Calu3 (cell line): ENCODE data around the gene CNRIP1. TPM values are rescaled to one million over a fixed set of nuclear protein-coding genes. Genes with fewer than 3 reads are reported as not detected.

Experiments used
- BruUV-seq: library from RNA; stranded (reverse); fragments of 400-500 nt; replicated peaks from 2 replicates; lab custom pipeline; 2021; lab: Mats Ljungman, UMichigan
- CTCF ChIA-PET: fragments of 300-600 bp; sonication (Branson Sonifier 250); formaldehyde crosslinking; loops from one replicate; lab custom pipeline; 2022; ENCODE audit warnings: antibody characterized with exemption; lab: Charles Lee
- DNase-seq: peaks from one replicate; pipeline ENCODE4 v3.0.0; 2022
- H3K27ac Mint-ChIP-seq: one replicate; pipeline ENCODE4 v1.8.0; 2022; ENCODE audit warnings: mixed read lengths; ENCODE audit not compliant: unreplicated experiment
- H3K27me3 Mint-ChIP-seq: one replicate; pipeline ENCODE4 v1.8.0; 2022; ENCODE audit warnings: mixed read lengths; ENCODE audit not compliant: unreplicated experiment
- H3K36me3 Mint-ChIP-seq: one replicate; pipeline ENCODE4 v1.8.0; 2022; ENCODE audit warnings: mild to moderate bottlenecking, moderate library complexity, mixed read lengths; ENCODE audit not compliant: insufficient read depth, unreplicated experiment
- H3K4me1 Mint-ChIP-seq: one replicate; pipeline ENCODE4 v1.8.0; 2022; ENCODE audit warnings: mild to moderate bottlenecking, low read depth, mixed read lengths; ENCODE audit not compliant: unreplicated experiment
- H3K4me3 Mint-ChIP-seq: one replicate; pipeline ENCODE4 v1.8.0; 2022; ENCODE audit warnings: mild to moderate bottlenecking, low read depth, moderate library complexity, mixed read lengths; ENCODE audit not compliant: unreplicated experiment
- H3K9me3 Mint-ChIP-seq: one replicate; pipeline ENCODE4 v1.8.0; 2022; ENCODE audit warnings: low read depth, mixed read lengths; ENCODE audit not compliant: unreplicated experiment
- intact Hi-C: fragments of 100-400 bp; cut with micrococcal nuclease; formaldehyde crosslinking; loops from one replicate; pipeline ENCODE4 v1.10.0; 2022; ENCODE audit not compliant: unreplicated experiment
- total RNA-seq: library from RNA; stranded (reverse); gene quantifications from 2 replicates; pipeline ENCODE4 v1.2.3, GENCODE V29; 2022
- TF ChIP-seq, protein P1 (sequence below): fragments of 200-600 bp; IDR thresholded peaks from one replicate; pipeline ENCODE4 v1.8.0; 2022; ENCODE audit warnings: antibody characterized with exemption; ENCODE audit not compliant: unreplicated experiment

Gene CNRIP1
- total RNA-seq, 1 experiment from 2014 or later, result not detected

GRCh38 chr2:68283419-68283812 lies 36.3 kb downstream of the CNRIP1 start:
- Mint-ChIP-seq H3K27me3 (peaks cover 50% of the 10 kb centered on the region), H3K27ac (no peak overlapping the region), H3K9me3 (no peaks in the 10 kb centered on the region), H3K4me3 (no peak overlapping the region), H3K4me1 (no peaks in the 10 kb centered on the region), H3K36me3 (no peaks in the 10 kb centered on the region)
- intact Hi-C loops, result loop anchor here (10.0 kb wide), 1 partner anchor 161 kb away; no protein-coding TSS in a partner anchor
- CTCF ChIA-PET, result interaction anchor here (0.6 to 1.6 kb wide), 5 partner anchors 8 to 161 kb away, joined by 4 to 11 read pairs (median 6); no protein-coding TSS in a partner anchor
- no TSS peak for BruUV-seq
- TF ChIP-seq, protein P1, sequence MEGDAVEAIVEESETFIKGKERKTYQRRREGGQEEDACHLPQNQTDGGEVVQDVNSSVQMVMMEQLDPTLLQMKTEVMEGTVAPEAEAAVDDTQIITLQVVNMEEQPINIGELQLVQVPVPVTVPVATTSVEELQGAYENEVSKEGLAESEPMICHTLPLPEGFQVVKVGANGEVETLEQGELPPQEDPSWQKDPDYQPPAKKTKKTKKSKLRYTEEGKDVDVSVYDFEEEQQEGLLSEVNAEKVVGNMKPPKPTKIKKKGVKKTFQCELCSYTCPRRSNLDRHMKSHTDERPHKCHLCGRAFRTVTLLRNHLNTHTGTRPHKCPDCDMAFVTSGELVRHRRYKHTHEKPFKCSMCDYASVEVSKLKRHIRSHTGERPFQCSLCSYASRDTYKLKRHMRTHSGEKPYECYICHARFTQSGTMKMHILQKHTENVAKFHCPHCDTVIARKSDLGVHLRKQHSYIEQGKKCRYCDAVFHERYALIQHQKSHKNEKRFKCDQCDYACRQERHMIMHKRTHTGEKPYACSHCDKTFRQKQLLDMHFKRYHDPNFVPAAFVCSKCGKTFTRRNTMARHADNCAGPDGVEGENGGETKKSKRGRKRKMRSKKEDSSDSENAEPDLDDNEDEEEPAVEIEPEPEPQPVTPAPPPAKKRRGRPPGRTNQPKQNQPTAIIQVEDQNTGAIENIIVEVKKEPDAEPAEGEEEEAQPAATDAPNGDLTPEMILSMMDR, result no peak
- no peak for DNase-seq

GRCh38 chr2:68282811-68283418 lies 36.8 kb downstream of the CNRIP1 start:
- CTCF ChIA-PET, result interaction anchor here (1.0 to 1.6 kb wide), 5 partner anchors 9 to 161 kb away, joined by 3 to 11 read pairs (median 6); no protein-coding TSS in a partner anchor
- Mint-ChIP-seq H3K27me3 (peaks cover 45% of the 10 kb centered on the region), H3K4me3 (no peak overlapping the region), H3K36me3 (no peaks in the 10 kb centered on the region), H3K9me3 (no peaks in the 10 kb centered on the region), H3K4me1 (no peaks in the 10 kb centered on the region), H3K27ac (no peak overlapping the region)
- peak; percentile 16 for DNase-seq
- TF ChIP-seq, protein P1, result peak; percentile 66
- BruUV-seq, result no TSS peak
- intact Hi-C loops, result loop anchor here (1.0 to 10.0 kb wide), 2 partner anchors 161 to 162 kb away; no protein-coding TSS in a partner anchor

DNA sequence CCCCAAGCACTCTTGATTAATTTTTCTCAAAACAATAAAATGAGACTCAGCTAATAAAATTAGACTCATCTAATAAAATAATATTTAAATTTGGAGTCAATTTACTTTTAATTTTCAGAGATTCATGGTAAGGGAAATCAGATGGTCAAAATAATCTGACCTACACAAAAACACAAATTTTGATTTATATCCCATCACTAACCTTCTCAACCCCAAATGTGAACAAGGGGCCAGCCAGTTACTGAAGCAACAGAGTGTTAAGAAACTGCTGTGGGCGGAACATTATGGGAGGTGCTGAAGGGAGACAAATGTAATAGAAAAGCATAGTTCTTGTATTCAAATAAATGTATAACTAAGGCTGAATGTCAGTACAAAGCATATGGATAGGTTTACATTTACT lies 39.0 kb downstream of the CNRIP1 start:
- Mint-ChIP-seq H3K27ac (no peak overlapping the region), H3K36me3 (no peaks in the 10 kb centered on the region), H3K4me1 (no peaks in the 10 kb centered on the region), H3K27me3 (peaks cover 29% of the 10 kb centered on the region), H3K9me3 (no peaks in the 10 kb centered on the region), H3K4me3 (no peak overlapping the region)
- TF ChIP-seq, protein P1, result no peak
- CTCF ChIA-PET, result no interaction called here
- intact Hi-C loops, result loop anchor here (10.0 kb wide), 1 partner anchor 164 kb away; no protein-coding TSS in a partner anchor
- no peak for DNase-seq
- no TSS peak for BruUV-seq

DNA sequence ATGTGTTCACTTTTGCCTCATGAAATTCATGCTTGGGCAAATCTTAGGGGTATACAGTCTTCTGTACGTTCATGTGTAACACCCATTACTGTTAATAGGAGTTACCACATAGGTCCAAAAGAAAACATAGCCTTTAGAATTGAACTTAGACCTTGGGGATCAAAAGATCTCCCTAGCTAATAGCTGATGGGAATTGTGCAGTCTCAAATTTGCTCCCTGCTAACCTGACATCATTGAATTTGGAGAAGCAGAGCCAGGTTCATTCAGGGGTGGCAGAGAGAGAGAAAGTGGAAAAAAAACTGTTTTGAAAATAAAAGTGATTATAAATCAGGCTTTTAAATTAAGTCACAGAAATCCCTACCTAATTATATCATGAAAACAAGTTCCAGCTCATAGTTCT lies 39.4 kb downstream of the CNRIP1 start:
- H3K36me3 Mint-ChIP-seq, result no peaks in the 10 kb centered on the region
- no peaks in the 10 kb centered on the region for H3K4me1 Mint-ChIP-seq
- no peak for DNase-seq
- no TSS peak for BruUV-seq
- no peak overlapping the region for H3K27ac Mint-ChIP-seq
- no peak overlapping the region for H3K4me3 Mint-ChIP-seq
- CTCF ChIA-PET, result no interaction called here
- TF ChIP-seq, protein P1, result no peak
- intact Hi-C loops, result loop anchor here (10.0 kb wide), 1 partner anchor 164 kb away; no protein-coding TSS in a partner anchor
- no peaks in the 10 kb centered on the region for H3K9me3 Mint-ChIP-seq
- H3K27me3 Mint-ChIP-seq, result peaks cover 24% of the 10 kb centered on the region
